ENCODE measurements around the gene MUSK.

- TF ChIP-seq REST (IDR thresholded peaks at IDR 0.05; ENCODE audit: insufficient read depth in 1 of 2, low read depth in 2 of 2, low read length in 1 of 2) (no peak), CTCF (IDR thresholded peaks at IDR 0.05) (no peak), POLR2AphosphoS5 (IDR thresholded peaks at IDR 0.05; ENCODE audit: low read depth, low read length) (no peak)
Observed at GRCh38 chr9:110626101-110626829, 42.3 kb upstream of the MUSK start.

All from Panc1 (cell line).